T1000 (cell line): ENCODE measurements around the gene XPNPEP1.
"Not testable (repeated sequence)": the region's sequence is repeated elsewhere in the genome, so short reads cannot be mapped to it uniquely, and the experiment has no call there.

Source experiments
- DNase-seq: peaks from one replicate; lab custom pipeline; 2025; ENCODE audit warnings: mixed read lengths; lab: John Stamatoyannopoulos, UW

Gene XPNPEP1

GRCh38 chr10:109924087-109924486 is 776 bp upstream of the XPNPEP1 start:
- no peak for DNase-seq

GRCh38 chr10:109922358-109922975 is 844 bp downstream of the XPNPEP1 start:
- no peak for DNase-seq

DNA sequence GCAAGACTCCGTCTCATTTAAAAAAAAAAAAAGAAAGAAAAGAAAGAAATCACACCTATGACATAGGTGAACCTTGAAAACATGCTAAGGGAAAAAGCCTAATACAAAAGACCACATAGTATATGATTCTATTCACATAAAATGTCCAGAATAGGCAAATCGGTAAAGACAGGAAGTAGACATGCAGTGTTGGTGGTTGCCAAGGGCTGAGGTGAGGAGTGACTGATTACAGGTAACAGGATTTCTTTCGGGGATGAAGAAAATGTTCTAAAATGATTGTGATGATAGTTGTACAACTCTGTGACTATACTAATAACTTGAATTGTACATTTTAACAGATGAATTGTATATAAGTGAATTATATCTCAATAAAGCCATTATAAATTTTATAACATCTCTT is 3.3 kb downstream of the XPNPEP1 start:
- no peak for DNase-seq

GRCh38 chr10:109919220-109919619 is 4.1 kb downstream of the XPNPEP1 start:
- DNase-seq, result no peak

DNA sequence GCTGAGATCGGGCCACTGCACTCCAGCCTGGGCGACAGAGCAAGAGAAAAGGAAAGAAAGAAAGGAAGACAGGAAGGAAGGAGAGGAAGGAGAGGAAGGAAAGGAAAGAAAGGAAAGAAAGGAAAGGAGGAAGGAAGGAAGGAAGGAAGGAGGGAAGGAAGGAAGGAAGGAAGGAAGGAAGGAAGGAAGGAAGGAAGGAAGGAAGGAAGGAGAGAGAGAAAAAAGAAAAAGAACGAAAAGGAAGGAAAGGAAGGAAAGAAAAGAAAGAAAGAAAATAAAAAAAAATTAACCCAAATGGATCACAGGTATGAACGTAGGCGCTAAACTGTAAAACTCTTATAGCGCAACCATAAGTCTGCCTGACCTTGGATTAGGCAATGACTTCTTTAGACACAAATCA is 4.6 kb downstream of the XPNPEP1 start:
- not testable (repeated sequence) for DNase-seq

GRCh38 chr10:109915566-109915965 is 7.7 kb downstream of the XPNPEP1 start:
- no peak for DNase-seq

DNA sequence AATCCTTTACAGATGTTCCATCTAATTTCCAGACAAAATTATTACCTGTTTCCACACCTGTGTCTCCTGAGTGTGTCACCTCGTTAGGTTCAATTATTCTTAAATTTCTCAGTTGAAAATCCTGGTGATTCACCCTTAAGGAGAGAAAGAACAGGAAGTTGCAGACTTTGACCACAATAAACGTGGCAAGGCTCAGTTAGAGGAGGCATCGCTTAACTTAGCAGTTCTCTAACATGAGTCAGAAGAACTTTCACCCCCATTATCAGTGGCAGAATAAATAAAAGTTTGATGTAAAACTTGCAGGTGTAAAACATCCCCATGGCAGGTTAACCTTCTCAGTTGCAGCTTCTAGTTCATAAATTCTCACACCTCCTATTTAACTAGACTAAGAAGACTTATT is 8.3 kb downstream of the XPNPEP1 start:
- no peak for DNase-seq

- no peak for DNase-seq
Measured at GRCh38 chr10:109913306-109913892, 9.9 kb downstream of the XPNPEP1 start.

GRCh38 chr10:109912335-109913281 is 10.7 kb downstream of the XPNPEP1 start:
- DNase-seq, result no peak

GRCh38 chr10:109911903-109912302 is 11.4 kb downstream of the XPNPEP1 start:
- DNase-seq, result no peak

GRCh38 chr10:109906316-109906715 is 17.0 kb downstream of the XPNPEP1 start:
- no peak for DNase-seq

DNA sequence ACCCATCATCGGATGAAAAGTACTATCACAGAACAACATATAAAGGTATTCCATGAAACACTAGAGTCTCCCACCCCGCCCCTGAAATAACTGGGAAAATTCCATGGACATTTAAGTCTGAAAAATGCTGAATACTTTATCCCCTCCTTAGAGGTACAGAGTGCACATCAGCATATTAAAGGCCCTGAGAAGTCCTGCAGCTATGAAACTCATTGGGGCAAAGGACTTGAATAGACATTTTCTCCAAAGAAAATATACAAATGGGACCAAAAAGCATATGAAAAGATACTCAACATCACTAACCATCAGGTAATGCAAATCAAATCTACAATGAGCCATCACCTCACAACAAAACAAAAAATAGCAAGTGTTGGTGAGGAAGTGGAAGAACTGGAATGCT is 18.9 kb downstream of the XPNPEP1 start:
- DNase-seq, result no peak

DNA sequence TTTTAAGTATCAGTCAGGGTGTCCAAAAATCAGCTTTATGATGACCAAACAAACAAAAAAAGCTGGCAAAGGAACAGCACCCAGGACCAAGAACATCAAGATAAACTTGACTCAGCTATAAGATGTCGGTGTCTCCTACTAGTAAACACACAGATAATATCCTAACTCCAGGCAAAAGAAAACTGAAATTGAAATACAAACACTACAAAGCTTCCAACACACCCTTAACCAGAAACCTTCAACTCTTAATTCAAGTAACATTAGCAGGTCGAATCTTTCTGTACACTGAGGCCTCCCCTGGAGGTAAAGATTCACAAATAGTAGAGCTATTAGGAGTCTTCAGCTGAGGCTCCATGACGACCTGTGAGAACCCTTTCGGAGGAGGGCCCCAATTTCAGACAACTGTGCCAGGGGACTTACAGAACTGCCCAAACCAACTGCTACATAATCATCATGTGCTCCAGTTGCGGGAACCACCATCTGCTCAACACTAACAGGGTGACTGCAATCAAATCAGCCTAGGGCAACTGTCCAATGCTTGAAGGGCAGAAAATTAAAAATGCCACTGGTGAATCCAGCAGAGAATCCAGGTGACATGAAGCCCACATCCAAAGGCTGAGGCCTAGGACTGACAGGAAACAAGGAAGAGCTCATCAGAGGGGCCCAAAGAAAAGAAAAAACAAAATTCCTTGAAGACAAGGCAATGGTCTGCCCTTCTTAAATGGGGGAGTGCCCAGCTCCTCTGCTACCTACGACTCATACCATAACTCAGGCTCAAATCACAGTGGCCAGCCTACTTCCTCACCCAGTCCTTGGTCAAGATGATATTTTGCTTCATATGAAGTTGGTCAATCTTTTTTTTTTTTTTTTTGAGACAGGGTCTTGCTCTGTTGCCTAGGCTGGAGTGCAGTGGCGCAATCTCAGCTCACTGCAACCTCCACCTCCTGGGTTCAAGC is 20.0 kb downstream of the XPNPEP1 start:
- DNase-seq, result no peak

GRCh38 chr10:109899356-109900331 is 23.7 kb downstream of the XPNPEP1 start:
- no peak for DNase-seq

- DNase-seq, result no peak
Measured at GRCh38 chr10:109898666-109899355, 24.5 kb downstream of the XPNPEP1 start.

GRCh38 chr10:109898007-109898406 is 25.3 kb downstream of the XPNPEP1 start:
- DNase-seq, result no peak

- DNase-seq, result no peak
Measured at GRCh38 chr10:109895848-109896247, 27.5 kb downstream of the XPNPEP1 start.

GRCh38 chr10:109895095-109895818 is 28.1 kb downstream of the XPNPEP1 start:
- DNase-seq, result no peak

GRCh38 chr10:109894516-109894915 is 28.8 kb downstream of the XPNPEP1 start:
- no peak for DNase-seq
